Embryonic facial prominence (tissue), 1 donor: ENCODE data around the gene OR10P1.

Experiments used
- DNase-seq: peaks from one replicate; pipeline ENCODE4 v3.0.0-alpha.2; 2016; ENCODE audit errors: extremely low spot score

The OR10P1 gene

DNA sequence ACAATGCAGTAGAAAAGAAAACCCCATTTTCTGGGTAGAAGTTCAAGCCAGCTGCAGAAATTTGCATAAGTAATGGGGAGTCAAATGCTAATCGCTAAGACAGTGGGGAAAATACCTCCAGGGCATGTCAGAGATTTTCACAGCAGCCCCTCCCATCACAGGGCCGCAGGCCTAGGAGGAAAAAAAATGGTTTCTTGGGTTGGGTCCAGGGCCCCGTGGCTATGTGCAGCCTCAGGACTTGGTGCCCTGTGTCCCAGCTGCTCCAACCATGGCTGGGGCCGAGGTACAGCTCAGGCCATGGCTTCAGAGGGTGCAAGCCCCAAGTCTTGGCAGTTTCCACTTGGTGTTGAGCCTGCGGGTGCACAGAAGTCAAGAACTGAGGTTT, 14.6 kb downstream of the OR10P1 start:
- DNase-seq, result no peak

GRCh38 chr12:55652352-55652751, 15.7 kb downstream of the OR10P1 start:
- no peak for DNase-seq

DNA sequence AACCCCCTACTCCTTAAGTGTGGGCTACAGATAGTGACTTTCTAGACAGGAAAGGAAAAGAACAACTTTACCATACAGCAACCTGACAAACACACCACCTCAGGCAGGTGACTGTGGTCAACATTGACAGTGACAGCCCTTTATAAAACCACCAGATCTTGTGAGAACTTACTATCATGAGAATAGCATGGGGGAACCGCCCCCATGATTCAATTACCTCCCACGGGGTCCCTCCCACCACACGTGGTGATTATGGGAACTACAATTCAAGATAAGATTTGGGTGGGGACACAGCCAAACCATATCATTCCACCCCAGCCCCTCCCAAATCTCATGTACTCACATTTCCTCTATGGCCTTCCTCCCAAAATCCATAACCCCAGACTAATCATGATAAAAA, 16.3 kb downstream of the OR10P1 start:
- no peak for DNase-seq

- no peak for DNase-seq
Observed at GRCh38 chr12:55654511-55655214, 18.0 kb downstream of the OR10P1 start.

DNA sequence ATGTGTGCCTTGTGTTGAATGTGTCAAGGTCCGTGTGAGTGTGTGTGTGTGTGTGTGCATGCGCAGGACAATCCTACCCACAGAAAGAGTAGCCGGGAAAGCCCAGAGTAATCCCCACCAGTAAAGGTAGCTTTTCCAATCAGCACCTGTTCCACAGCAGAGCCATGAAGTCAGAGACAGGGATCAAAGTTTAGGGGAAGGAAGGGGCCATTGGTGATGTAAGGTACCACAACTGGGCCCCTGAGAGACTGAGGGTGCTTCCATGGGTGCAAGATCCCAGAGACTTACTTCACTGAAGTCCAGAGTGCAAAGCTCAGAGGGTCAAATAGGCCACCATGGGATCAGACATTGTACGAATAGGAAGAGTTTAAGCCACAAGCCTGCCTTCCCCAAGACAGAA, 20.5 kb downstream of the OR10P1 start:
- no peak for DNase-seq

DNA sequence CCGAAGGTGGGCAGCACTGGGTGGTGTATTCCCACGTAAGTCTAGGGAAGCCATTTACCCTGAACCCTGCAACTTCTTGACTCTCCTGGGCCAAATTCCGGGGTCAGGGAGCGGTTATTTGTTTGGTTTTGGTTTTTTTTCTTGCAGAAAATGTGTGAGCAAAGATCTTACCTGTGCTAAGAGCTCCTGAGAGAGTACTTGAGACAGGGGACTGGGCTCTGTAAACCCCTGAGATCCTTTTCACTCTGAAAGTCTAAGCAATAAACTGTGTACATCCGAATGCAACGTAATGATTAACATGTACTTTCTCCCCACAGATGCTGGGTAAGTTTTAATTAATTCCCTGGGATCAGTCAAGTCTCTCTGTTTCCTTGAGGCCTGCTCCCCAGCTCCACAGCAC, 21.5 kb downstream of the OR10P1 start:
- DNase-seq, result no peak

DNA sequence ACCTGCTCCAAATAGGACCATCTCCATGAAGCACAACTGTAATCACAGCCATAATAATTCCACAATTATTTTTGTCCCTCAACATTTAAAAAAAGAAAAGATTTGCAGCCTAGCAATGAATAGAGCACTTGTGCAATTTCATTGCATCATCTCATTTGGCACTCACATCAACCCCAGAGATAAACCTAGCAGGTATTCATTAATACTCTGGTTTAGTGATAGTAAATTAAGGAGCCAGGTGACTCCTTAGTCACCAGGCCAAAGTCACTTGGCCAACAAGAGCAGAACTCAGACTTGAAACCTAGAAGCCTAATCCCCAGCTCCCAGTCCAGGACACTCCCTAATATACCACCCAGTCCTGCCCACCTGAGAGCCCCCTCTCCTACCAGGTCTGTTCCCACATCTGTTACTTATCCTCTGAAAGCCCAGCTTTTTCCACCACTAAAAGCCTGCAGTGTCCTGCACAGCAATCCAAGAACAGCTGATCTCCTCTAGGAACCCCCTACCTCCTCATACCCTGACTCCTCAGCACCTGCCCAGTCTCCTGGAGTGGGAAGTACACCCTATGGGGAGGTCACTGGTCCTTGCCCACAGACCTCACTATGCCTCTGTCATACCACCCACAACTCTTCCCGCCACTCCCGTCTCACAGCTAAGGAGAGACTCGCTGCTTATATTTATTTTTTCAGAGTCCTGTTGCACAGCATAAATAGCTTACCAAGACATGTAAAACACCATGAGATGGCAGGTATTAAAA, 22.1 kb downstream of the OR10P1 start:
- DNase-seq, result no peak

GRCh38 chr12:55659486-55660385, 23.0 kb downstream of the OR10P1 start:
- no peak for DNase-seq

- DNase-seq, result no peak
Observed at GRCh38 chr12:55663391-55663790, 26.7 kb downstream of the OR10P1 start.

DNA sequence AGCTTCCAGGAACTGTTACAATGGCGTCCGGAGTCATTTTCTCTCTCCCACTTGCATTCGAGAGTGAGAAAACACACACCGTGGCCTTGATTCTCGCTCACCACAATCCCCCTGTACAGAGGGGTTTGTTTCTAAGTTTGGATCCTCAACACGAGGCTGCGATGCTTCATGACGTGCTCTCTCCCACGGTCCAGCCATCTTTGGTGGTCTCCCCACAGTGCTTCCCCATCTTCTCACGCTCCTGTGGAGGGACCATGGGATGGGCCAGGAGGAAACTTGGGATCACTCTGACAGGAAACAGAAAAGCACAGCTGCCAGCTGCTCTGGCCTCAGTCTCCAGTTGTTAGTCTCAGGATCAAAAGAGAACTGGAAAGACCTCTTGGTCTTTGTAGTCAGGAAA, 28.1 kb downstream of the OR10P1 start:
- no peak for DNase-seq

GRCh38 chr12:55666508-55666907, 29.8 kb downstream of the OR10P1 start:
- DNase-seq, result no peak

DNA sequence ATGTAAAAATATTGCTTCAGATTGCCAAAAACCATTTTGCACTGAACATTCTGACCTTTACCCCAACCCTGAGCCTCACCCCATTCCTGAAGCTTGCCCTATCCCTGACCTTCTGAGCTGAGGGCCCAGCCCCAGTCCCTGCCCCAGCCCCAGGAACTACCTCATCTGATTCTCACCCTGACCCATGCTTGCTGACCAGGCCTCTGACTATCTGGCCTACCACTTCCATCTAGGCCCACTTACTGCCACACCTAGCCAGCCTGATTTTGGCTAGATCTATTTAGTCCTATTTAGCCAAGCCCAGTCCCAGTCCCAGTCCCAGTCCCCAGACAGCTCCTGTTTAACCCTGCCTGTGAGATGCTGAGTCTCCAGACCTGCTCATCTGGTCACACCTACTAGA, 33.6 kb downstream of the OR10P1 start:
- DNase-seq, result no peak

- no peak for DNase-seq
Observed at GRCh38 chr12:55671746-55672145, 35.1 kb downstream of the OR10P1 start.

- no peak for DNase-seq
Observed at GRCh38 chr12:55673638-55674037, 36.9 kb downstream of the OR10P1 start.

DNA sequence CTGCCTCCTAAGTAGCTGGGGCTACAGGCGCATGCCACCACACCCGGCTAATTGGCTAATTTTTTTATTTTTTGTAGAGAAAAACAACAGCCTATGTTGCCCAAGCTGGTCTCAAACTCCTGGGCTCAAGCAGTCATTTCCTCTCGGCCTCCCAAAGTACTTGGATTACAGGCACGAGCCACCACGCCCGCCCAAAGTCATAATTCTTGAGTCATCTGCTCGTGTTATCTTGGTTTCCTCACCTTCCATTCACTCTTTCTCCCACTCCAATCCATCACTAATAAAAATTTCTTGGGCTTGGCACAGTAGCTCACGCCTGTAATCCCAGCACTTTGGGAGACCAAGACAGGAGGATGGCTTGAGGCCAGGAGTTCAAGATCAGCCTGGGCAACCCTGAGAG, 39.0 kb downstream of the OR10P1 start:
- no peak for DNase-seq

DNA sequence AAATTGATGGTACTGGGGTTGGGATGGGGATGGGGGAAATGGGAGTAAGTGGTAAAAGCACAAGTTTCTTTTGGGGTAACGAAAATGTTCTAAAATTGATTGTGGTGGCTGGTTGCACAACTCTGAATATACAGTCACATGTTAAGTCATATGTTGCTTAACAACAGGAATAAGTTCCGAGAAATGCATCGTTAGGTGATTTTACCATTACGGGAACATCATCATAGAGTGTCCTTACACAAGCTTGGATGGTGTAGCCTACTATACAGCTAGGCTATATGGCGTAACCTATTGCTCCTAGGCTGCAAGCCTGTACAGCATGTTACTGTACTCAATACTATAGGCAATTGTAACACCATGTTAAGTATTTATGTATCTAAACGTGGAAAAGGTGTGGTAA, 40.0 kb downstream of the OR10P1 start:
- no peak for DNase-seq

- DNase-seq, result no peak
Observed at GRCh38 chr12:55679691-55680090, 43.0 kb downstream of the OR10P1 start.

DNA sequence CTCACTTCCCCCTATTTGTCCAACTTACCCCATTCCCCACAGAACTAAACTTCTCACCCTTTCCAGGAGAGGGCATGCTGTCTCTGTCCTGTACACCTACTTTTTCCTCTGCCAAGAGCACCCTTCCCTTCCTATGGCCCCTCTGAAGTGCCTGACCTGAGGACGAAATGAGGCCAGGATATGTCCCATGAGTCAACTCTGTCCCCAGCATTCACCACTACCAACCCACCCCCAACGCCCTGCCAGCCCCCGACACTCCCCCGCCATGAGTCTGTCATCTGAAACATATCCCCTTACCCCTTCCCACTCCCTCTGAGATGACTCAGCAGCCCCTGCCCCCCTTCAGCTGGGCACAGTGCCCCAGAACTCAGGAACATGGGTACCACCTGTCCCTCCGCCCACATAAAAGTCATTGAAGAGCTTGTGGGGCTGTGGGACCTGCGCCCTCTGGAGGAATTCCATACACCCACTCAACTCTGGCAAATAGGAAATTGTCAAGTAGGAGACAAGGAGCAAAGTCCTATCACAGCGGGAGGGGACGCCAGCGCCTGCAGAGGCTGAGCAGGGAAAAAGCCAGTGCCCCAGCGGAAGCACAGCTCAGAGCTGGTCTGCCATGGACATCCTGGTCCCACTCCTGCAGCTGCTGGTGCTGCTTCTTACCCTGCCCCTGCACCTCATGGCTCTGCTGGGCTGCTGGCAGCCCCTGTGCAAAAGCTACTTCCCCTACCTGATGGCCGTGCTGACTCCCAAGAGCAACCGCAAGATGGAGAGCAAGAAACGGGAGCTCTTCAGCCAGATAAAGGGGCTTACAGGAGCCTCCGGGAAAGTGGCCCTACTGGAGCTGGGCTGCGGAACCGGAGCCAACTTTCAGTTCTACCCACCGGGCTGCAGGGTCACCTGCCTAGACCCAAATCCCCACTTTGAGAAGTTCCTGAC, 44.7 kb downstream of the OR10P1 start:
- no peak for DNase-seq

GRCh38 chr12:55682087-55682796, 45.5 kb downstream of the OR10P1 start:
- DNase-seq, result no peak

GRCh38 chr12:55683676-55684075, 47.0 kb downstream of the OR10P1 start:
- no peak for DNase-seq
